HepG2 (cell line): ENCODE results near the gene LRRC37A. TPM values are rescaled to one million over a fixed set of nuclear protein-coding genes. Genes with fewer than 3 reads are reported as not detected.
"Not testable (repeated sequence)": the region's sequence is repeated elsewhere in the genome, so short reads cannot be mapped to it uniquely, and the experiment has no call there.

Experiments used
- ATAC-seq: fragments of 200-7000 bp; cut with Tn5 transposase; 3 replicates; pipeline ENCODE4 v1.9.1; 2020; ENCODE audit warnings: mild to moderate bottlenecking, moderate library complexity
- BruUV-seq: library from RNA; stranded (reverse); fragments of 400-500 nt; replicated peaks from 2 replicates; lab custom pipeline; 2021; lab: Mats Ljungman, UMichigan
- CTCF ChIA-PET: fragments of 300-600 bp; formaldehyde crosslinking; extraction: SDS; loops from one replicate; lab custom pipeline; 2021; ENCODE audit warnings: low total read pairs, inconsistent platforms, low intra/inter-chr PET ratio; lab: Yijun Ruan, JAX
- POLR2A ChIA-PET: fragments of 350-600 bp; sonication (Branson Sonifier 250); formaldehyde crosslinking; loops from one replicate; lab custom pipeline; 2020; ENCODE audit warnings: antibody characterized with exemption, inconsistent platforms; lab: Yijun Ruan, JAX
- DNase-seq: peaks from one replicate; pipeline ENCODE4 v3.0.0-alpha.2; 2015; ENCODE audit warnings: low spot score
- FAIRE-seq: peaks from 3 replicates; lab custom pipeline; 2011; peaks lifted over from hg19 to GRCh38; lab: Jason Lieb, UNC
- H2AFZ ChIP-seq: one replicate; pipeline ENCODE4 v1.6.1; 2011; ENCODE audit warnings: low read length, inconsistent platforms
- H3K27ac ChIP-seq: fragments of 300-600 bp; 3 replicates; pipeline ENCODE4 v1.8.0; 2011; ENCODE audit warnings: mixed run types, mild to moderate bottlenecking, mixed read lengths, low read length, inconsistent platforms; ENCODE audit not compliant: insufficient read depth; ENCODE audit errors: extremely low read length
- H3K27me3 ChIP-seq, 2 experiments: fragments of 200-600 bp in 1 of 2; 2 replicates in 1 of 2; 3 replicates in 1 of 2; pipeline versions ENCODE4 v1.6.0 to v1.8.0; 2011; ENCODE audit warnings: low read length in 2 of 2, mild to moderate bottlenecking in 2 of 2, moderate library complexity in 2 of 2, inconsistent platforms in 1 of 2; ENCODE audit not compliant: insufficient read depth in 2 of 2, control insufficient read depth in 1 of 2
- H3K36me3 ChIP-seq, 2 experiments: fragments of 200-600 bp in 1 of 2; replicated peaks in 1 of 2; 2 replicates in 1 of 2; 3 replicates in 1 of 2; pipeline versions ENCODE4 v1.5.1 to v1.8.0; 2011; ENCODE audit warnings: low read length in 2 of 2, inconsistent platforms in 1 of 2; ENCODE audit not compliant: insufficient read depth in 2 of 2, control insufficient read depth in 1 of 2
- H3K4me1 ChIP-seq: 2 replicates; pipeline ENCODE4 v1.5.1; 2012; ENCODE audit warnings: low read length, inconsistent platforms; ENCODE audit not compliant: insufficient read depth
- H3K4me2 ChIP-seq: 2 replicates; pipeline ENCODE4 v1.6.0; 2011; ENCODE audit warnings: low read depth, low read length, inconsistent platforms
- H3K4me3 ChIP-seq, 3 experiments: fragments of 200-600 bp in 1 of 3; sonication (generic), shearing (Covaris generic) in 1 of 3; replicated peaks in 1 of 3; 2 replicates each; pipeline ENCODE4 v1.5.1; 2011 to 2016; ENCODE audit warnings: low read length in 3 of 3, inconsistent platforms in 2 of 3, low read depth in 2 of 3, mild to moderate bottlenecking in 2 of 3, control low read depth in 1 of 3, mixed read lengths in 1 of 3; ENCODE audit not compliant: insufficient read depth in 1 of 3
- H3K79me2 ChIP-seq: one replicate; pipeline ENCODE4 v1.6.1; 2011; ENCODE audit warnings: low read length, inconsistent platforms; ENCODE audit not compliant: insufficient read depth
- H3K9ac ChIP-seq: 2 replicates; pipeline ENCODE4 v1.6.0; 2011; ENCODE audit warnings: mild to moderate bottlenecking, low read depth, low read length, inconsistent platforms; ENCODE audit not compliant: insufficient read depth
- H3K9me3 ChIP-seq: 2 replicates; pipeline ENCODE4 v1.5.1; 2012; ENCODE audit warnings: mild to moderate bottlenecking, low read length
- H4K20me1 ChIP-seq: 2 replicates; pipeline ENCODE4 v1.6.0; 2011; ENCODE audit warnings: inconsistent platforms, mild to moderate bottlenecking, low read length, moderate library complexity; ENCODE audit not compliant: insufficient read depth
- BORCS8-MEF2B ChIP-seq: sonication (generic); formaldehyde crosslinking; IDR thresholded peaks from 2 replicates; pipeline ENCODE4 v1.8.0; 2022; ENCODE audit warnings: mild to moderate bottlenecking, missing genetic modification reagents
- DMAP1 ChIP-seq: IDR thresholded peaks from 2 replicates; pipeline ENCODE4 v1.6.1; 2016
- ISL2 ChIP-seq: sonication (generic); formaldehyde crosslinking; IDR thresholded peaks from 2 replicates; pipeline ENCODE4 v1.5.0; 2020; ENCODE audit warnings: missing genetic modification reagents
- PITX1 ChIP-seq: sonication (generic); formaldehyde crosslinking; IDR thresholded peaks from 2 replicates; pipeline ENCODE4 v1.5.1; 2020; ENCODE audit warnings: mild to moderate bottlenecking, missing genetic modification reagents
- TGIF2 ChIP-seq: IDR thresholded peaks from 2 replicates; pipeline ENCODE4 v1.6.1; 2016; ENCODE audit warnings: control low read depth, missing compliant biosample characterization
- YEATS4 ChIP-seq: sonication (generic); formaldehyde crosslinking; IDR thresholded peaks from 2 replicates; pipeline ENCODE4 v1.4.0; 2020; ENCODE audit warnings: missing genetic modification reagents, borderline replicate concordance
- ZFP36L1 ChIP-seq: sonication (generic); formaldehyde crosslinking; IDR thresholded peaks from 2 replicates; pipeline ENCODE4 v1.8.0; 2022; ENCODE audit warnings: mild to moderate bottlenecking, missing genetic modification reagents, moderate library complexity
- ZFP82 ChIP-seq: sonication (generic); formaldehyde crosslinking; IDR thresholded peaks from 2 replicates; pipeline ENCODE4 v1.5.1; 2020; ENCODE audit warnings: mild to moderate bottlenecking, missing genetic modification reagents, borderline replicate concordance
- ZNF350 ChIP-seq: sonication (generic); formaldehyde crosslinking; IDR thresholded peaks from 2 replicates; pipeline ENCODE4 v1.4.0; 2020; ENCODE audit warnings: mild to moderate bottlenecking, low read depth, missing genetic modification reagents, borderline replicate concordance
- ZNF451 ChIP-seq: sonication (generic); formaldehyde crosslinking; IDR thresholded peaks from 2 replicates; pipeline ENCODE4 v1.5.0; 2020; ENCODE audit warnings: mild to moderate bottlenecking, missing genetic modification reagents
- ZNF543 ChIP-seq: sonication (generic); formaldehyde crosslinking; IDR thresholded peaks from 2 replicates; pipeline ENCODE4 v1.4.0; 2020; ENCODE audit warnings: mild to moderate bottlenecking, missing genetic modification reagents
- ZNF607 ChIP-seq: sonication (generic); formaldehyde crosslinking; IDR thresholded peaks from 2 replicates; pipeline ENCODE4 v1.5.1; 2020; ENCODE audit warnings: missing genetic modification reagents, mild to moderate bottlenecking, borderline replicate concordance
- WGBS: methylation state at CpG from one replicate; pipeline ENCODE4 v1.1.6; 2017; ENCODE audit warnings: low lambda C conversion rate; 5-methylcytosine and 5-hydroxymethylcytosine counted together
- in situ Hi-C: cut with HindIII; loops from 2 replicates; pipeline ENCODE4 v1.10.0; 2017; ENCODE audit warnings: low pct_unique_long_range_greater_than_20kb; ENCODE audit not compliant: extremely low pct_ligation_motif_present
- intact Hi-C: fragments of 100-400 bp; cut with micrococcal nuclease; formaldehyde crosslinking; loops from one replicate; pipeline ENCODE4 v1.10.0; 2022; ENCODE audit not compliant: unreplicated experiment
- polyA plus RNA-seq, 8 experiments: library from polyadenylated mRNA; depleted of rRNA in 3 of 8; stranded (reverse) in 7 of 8; unstranded in 1 of 8; fragments of >200 nt; fragmentation: Illumina TruSeq in 4 of 8; extraction: Trizol in 4 of 8; gene quantifications; 2 replicates each; pipeline versions ENCODE4 v1.2.1 to v1.2.3, GENCODE V29; 2011 to 2016; ENCODE audit warnings: low read depth in 4 of 8, missing spikeins in 1 of 8, mixed read lengths in 1 of 8; ENCODE audit not compliant: insufficient read depth in 1 of 8
- total RNA-seq, 5 experiments: library from RNA; depleted of rRNA; stranded (reverse); fragments of >200 nt; fragmentation: Illumina TruSeq; extraction: Trizol; gene quantifications; 2 replicates each; pipeline ENCODE4 v1.2.3, GENCODE V29; 2016; ENCODE audit warnings: low read depth in 1 of 5
- TF ChIP-seq, protein P1 (sequence below): sonication (generic); formaldehyde crosslinking; IDR thresholded peaks from 2 replicates; pipeline ENCODE4 v1.5.1; 2020; ENCODE audit warnings: mild to moderate bottlenecking, moderate library complexity, missing genetic modification reagents
- TF ChIP-seq, protein P2 (sequence below): sonication (generic); formaldehyde crosslinking; IDR thresholded peaks from 2 replicates; pipeline ENCODE4 v1.5.0; 2020; ENCODE audit warnings: missing genetic modification reagents
- TF ChIP-seq, protein P3 (sequence below): sonication (generic); formaldehyde crosslinking; IDR thresholded peaks from 2 replicates; pipeline ENCODE4 v1.4.0; 2020; ENCODE audit warnings: missing genetic modification reagents, mild to moderate bottlenecking, borderline replicate concordance
- TF ChIP-seq, protein P4 (sequence below): sonication (generic); formaldehyde crosslinking; IDR thresholded peaks from 2 replicates; pipeline ENCODE4 v1.5.0; 2020; ENCODE audit warnings: mild to moderate bottlenecking, missing genetic modification reagents

LRRC37A gene
- total and polyA plus RNA-seq, 2 of the 13 experiments (the other 11 are each of a cell fraction or from before 2014, with no cell fraction given): 0.97 to 1.3 TPM

DNA sequence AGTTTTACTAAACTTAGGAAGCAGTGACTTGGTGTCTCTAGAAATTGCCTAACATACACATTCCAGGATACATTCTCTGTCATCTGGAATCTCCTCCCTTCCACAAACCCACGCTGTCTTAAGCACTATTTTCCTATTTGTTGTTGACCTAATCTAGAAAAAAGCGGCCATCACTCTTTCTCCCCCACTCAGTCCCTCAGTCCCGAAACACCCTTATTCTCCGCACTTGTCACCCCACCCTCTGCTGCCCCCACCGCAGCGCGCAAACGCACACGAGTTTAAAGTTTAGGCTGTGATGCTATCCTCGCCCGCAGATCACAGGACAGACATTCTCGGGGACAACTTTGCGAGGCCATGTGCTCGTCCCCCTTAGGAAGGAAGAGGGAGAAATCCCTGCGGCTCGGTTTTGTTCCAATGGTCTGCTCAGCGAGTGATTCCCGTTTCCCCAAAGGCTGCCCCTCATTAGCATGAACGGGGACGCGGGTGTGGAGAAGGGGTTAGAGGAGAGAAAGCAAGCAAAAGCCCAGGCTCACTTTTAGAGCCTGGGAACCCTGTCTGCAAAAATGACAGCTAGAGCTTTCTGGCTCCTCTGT, 28.8 kb upstream of the LRRC37A start:
- Histone ChIP-seq H3K4me1 (peaks cover 65% of the 10 kb centered on the region), H3K27ac (peak overlapping the region; percentile 81), H3K9ac (peak overlapping the region; percentile 79), H2AFZ (peak overlapping the region; percentile 8), H3K4me3 (peak overlapping the region; percentile 47 to 73 (median 57)), H3K4me2 (peak overlapping the region; percentile 96)
- intact Hi-C loops, H3K36me3 ChIP-seq, CTCF ChIA-PET, H3K79me2 ChIP-seq, H4K20me1 ChIP-seq, DNase-seq, H3K9me3 ChIP-seq, H3K27me3 ChIP-seq, FAIRE-seq: not testable (repeated sequence)
- peak; percentile 21 for ATAC-seq
- BruUV-seq: TSS peak; percentile 97
- POLR2A ChIA-PET: interaction anchor here (0.8 to 1.4 kb wide), 3 partner anchors 12 to 680 kb away, joined by 3 to 7 read pairs (median 4); partner anchors contain the start of gene KANSL1
- in situ Hi-C loops: loop anchor here (25.0 kb wide), 1 partner anchor 679 kb away; no protein-coding TSS in a partner anchor
- WGBS: under 1% methylated on average over 21 of the region's 21 CpGs
- TF ChIP-seq PITX1 (CRISPR knock-in tag) (0 out of 2 replicates have a peak, but pooled peaks have one; percentile 38), ZNF350 (CRISPR knock-in tag) (peak; percentile 79; the same call in 1 of the 2 replicates), BORCS8-MEF2B (CRISPR knock-in tag) (peak; percentile 64), ZFP36L1 (CRISPR knock-in tag) (0 out of 2 replicates have a peak, but pooled peaks have one; percentile 10), DMAP1 (CRISPR knock-in tag) (peak; percentile 48; the same call in 1 of the 2 replicates), ZNF543 (CRISPR knock-in tag) (0 out of 2 replicates have a peak, but pooled peaks have one; percentile 5), ZNF607 (peak; percentile 77), ZFP82 (0 out of 2 replicates have a peak, but pooled peaks have one; percentile 56), YEATS4 (CRISPR knock-in tag) (0 out of 2 replicates have a peak, but pooled peaks have one; percentile 8), ZNF451 (CRISPR knock-in tag) (0 out of 2 replicates have a peak, but pooled peaks have one; percentile 8), ISL2 (CRISPR knock-in tag) (0 out of 2 replicates have a peak, but pooled peaks have one; percentile 26), TGIF2 (CRISPR knock-in tag) (peak; percentile 76; the same call in 1 of the 2 replicates)
- TF ChIP-seq, protein P1, sequence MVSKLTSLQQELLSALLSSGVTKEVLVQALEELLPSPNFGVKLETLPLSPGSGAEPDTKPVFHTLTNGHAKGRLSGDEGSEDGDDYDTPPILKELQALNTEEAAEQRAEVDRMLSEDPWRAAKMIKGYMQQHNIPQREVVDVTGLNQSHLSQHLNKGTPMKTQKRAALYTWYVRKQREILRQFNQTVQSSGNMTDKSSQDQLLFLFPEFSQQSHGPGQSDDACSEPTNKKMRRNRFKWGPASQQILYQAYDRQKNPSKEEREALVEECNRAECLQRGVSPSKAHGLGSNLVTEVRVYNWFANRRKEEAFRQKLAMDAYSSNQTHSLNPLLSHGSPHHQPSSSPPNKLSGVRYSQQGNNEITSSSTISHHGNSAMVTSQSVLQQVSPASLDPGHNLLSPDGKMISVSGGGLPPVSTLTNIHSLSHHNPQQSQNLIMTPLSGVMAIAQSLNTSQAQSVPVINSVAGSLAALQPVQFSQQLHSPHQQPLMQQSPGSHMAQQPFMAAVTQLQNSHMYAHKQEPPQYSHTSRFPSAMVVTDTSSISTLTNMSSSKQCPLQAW (CRISPR knock-in tag): peak; percentile 79
- TF ChIP-seq, protein P2, sequence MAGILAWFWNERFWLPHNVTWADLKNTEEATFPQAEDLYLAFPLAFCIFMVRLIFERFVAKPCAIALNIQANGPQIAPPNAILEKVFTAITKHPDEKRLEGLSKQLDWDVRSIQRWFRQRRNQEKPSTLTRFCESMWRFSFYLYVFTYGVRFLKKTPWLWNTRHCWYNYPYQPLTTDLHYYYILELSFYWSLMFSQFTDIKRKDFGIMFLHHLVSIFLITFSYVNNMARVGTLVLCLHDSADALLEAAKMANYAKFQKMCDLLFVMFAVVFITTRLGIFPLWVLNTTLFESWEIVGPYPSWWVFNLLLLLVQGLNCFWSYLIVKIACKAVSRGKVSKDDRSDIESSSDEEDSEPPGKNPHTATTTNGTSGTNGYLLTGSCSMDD (CRISPR knock-in tag): peak; percentile 26; the same call in 1 of the 2 replicates
- TF ChIP-seq, protein P3, sequence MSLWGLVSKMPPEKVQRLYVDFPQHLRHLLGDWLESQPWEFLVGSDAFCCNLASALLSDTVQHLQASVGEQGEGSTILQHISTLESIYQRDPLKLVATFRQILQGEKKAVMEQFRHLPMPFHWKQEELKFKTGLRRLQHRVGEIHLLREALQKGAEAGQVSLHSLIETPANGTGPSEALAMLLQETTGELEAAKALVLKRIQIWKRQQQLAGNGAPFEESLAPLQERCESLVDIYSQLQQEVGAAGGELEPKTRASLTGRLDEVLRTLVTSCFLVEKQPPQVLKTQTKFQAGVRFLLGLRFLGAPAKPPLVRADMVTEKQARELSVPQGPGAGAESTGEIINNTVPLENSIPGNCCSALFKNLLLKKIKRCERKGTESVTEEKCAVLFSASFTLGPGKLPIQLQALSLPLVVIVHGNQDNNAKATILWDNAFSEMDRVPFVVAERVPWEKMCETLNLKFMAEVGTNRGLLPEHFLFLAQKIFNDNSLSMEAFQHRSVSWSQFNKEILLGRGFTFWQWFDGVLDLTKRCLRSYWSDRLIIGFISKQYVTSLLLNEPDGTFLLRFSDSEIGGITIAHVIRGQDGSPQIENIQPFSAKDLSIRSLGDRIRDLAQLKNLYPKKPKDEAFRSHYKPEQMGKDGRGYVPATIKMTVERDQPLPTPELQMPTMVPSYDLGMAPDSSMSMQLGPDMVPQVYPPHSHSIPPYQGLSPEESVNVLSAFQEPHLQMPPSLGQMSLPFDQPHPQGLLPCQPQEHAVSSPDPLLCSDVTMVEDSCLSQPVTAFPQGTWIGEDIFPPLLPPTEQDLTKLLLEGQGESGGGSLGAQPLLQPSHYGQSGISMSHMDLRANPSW (CRISPR knock-in tag): 0 out of 2 replicates have a peak, but pooled peaks have one; percentile 37
- TF ChIP-seq, protein P4, sequence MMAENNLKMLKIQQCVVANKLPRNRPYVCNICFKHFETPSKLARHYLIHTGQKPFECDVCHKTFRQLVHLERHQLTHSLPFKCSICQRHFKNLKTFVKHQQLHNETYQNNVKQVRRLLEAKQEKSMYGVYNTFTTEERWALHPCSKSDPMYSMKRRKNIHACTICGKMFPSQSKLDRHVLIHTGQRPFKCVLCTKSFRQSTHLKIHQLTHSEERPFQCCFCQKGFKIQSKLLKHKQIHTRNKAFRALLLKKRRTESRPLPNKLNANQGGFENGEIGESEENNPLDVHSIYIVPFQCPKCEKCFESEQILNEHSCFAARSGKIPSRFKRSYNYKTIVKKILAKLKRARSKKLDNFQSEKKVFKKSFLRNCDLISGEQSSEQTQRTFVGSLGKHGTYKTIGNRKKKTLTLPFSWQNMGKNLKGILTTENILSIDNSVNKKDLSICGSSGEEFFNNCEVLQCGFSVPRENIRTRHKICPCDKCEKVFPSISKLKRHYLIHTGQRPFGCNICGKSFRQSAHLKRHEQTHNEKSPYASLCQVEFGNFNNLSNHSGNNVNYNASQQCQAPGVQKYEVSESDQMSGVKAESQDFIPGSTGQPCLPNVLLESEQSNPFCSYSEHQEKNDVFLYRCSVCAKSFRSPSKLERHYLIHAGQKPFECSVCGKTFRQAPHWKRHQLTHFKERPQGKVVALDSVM: 0 out of 2 replicates have a peak, but pooled peaks have one; percentile 61
